ENCODE data around the gene SRPRB.

GRCh38 chr3:133853925-133854227, 48.3 kb downstream of the SRPRB start:
- TF ChIP-seq CTCF (conservative IDR thresholded peaks at IDR 0.05 in 1 of 2, IDR thresholded peaks at IDR 0.05 in 1 of 2; ENCODE audit: extremely low read depth in 1 of 2, insufficient read depth in 1 of 2, low read depth in 1 of 2, low read length in 2 of 2) (no peak), EZH2 (IDR thresholded peaks at IDR 0.05; ENCODE audit: borderline replicate concordance, low read length) (no peak)

All from mammary epithelial cell (primary cell).